ENCODE measurements around the gene DYSF. TPM values are rescaled to one million over a fixed set of nuclear protein-coding genes. Genes with fewer than 3 reads are reported as not detected.
A peak's percentile ranks its signal among the peaks of the same experiment; 100 is the strongest.

DYSF gene
- polyA plus RNA-seq, 4 donors: 0.67 to 5.0 (median 3.2) TPM

GRCh38 chr2:71465356-71465755 lies 12.0 kb downstream of the DYSF start:
- Histone ChIP-seq H3K9me3 (ENCODE audit: control insufficient read depth in 2 of 2, insufficient read depth in 1 of 2, low read depth in 1 of 2, low read length in 1 of 2) (peaks cover 0 to 15% of the 10 kb centered on the region in 2 donors), H3K4me3 (ENCODE audit: low read depth in 1 of 3, low read length in 3 of 3) (no peak overlapping the region), H3K27ac (ENCODE audit: low read depth in 1 of 3, low read length in 2 of 3) (no peak overlapping the region), H3K27me3 (ENCODE audit: control insufficient read depth in 3 of 3, insufficient read depth in 3 of 3, low read length in 3 of 3) (peaks cover 6 to 65% (median 8%) of the 10 kb centered on the region in 3 donors), H3K36me3 (ENCODE audit: control insufficient read depth in 3 of 3, insufficient read depth in 2 of 3, low read depth in 1 of 3, low read length in 3 of 3) (no peaks in the 10 kb centered on the region), H3K4me1 (ENCODE audit: control insufficient read depth in 3 of 3, insufficient read depth in 2 of 3, low read depth in 1 of 3, low read length in 2 of 3) (no peaks in the 10 kb centered on the region)
- DNase-seq (no peak), FAIRE-seq (no peak)
- 44 to 56% (median 53%) methylated on average over 11 of the region's 11 CpGs for WGBS, 3 donors

GRCh38 chr2:71465961-71466300 lies 12.6 kb downstream of the DYSF start:
- no peak for FAIRE-seq
- 11 to 14% (median 11%) methylated on average over 23 of the region's 23 CpGs for WGBS, 3 donors

GRCh38 chr2:71466301-71467179 lies 13.2 kb downstream of the DYSF start:
- Histone ChIP-seq H3K27me3 (ENCODE audit: control insufficient read depth in 3 of 3, insufficient read depth in 3 of 3, low read length in 3 of 3) (peaks cover 6 to 68% (median 8%) of the 10 kb centered on the region in 3 donors), H3K4me3 (ENCODE audit: low read depth in 1 of 3, low read length in 3 of 3) (peak overlapping the region; percentile 42 to 65 (median 43)), H3K27ac (ENCODE audit: low read depth in 1 of 3, low read length in 2 of 3) (peak overlapping the region in 1 of 3 donors; percentile 52), H3K4me1 (ENCODE audit: control insufficient read depth in 3 of 3, insufficient read depth in 2 of 3, low read depth in 1 of 3, low read length in 2 of 3) (no peaks in the 10 kb centered on the region), H3K9me3 (ENCODE audit: control insufficient read depth in 2 of 2, insufficient read depth in 1 of 2, low read depth in 1 of 2, low read length in 1 of 2) (peaks cover 0 to 15% of the 10 kb centered on the region in 2 donors), H3K36me3 (ENCODE audit: control insufficient read depth in 3 of 3, insufficient read depth in 2 of 3, low read depth in 1 of 3, low read length in 3 of 3) (no peaks in the 10 kb centered on the region)
- WGBS, 3 donors: 0 to 1% (median 1%) methylated on average over 63 to 78 of the region's 78 CpGs
- FAIRE-seq: no peak
- peak; percentile 18 to 50 for DNase-seq

More at GRCh38 chr2:71465961-71466300, 12.6 kb downstream of the DYSF start:
- H3K36me3 ChIP-seq (ENCODE audit: control insufficient read depth in 3 of 3, insufficient read depth in 2 of 3, low read depth in 1 of 3, low read length in 3 of 3): no peaks in the 10 kb centered on the region
- peaks cover 6 to 65% (median 8%) of the 10 kb centered on the region in 3 donors for H3K27me3 ChIP-seq (ENCODE audit: control insufficient read depth in 3 of 3, insufficient read depth in 3 of 3, low read length in 3 of 3)
- H3K9me3 ChIP-seq (ENCODE audit: control insufficient read depth in 2 of 2, insufficient read depth in 1 of 2, low read depth in 1 of 2, low read length in 1 of 2): peaks cover 0 to 15% of the 10 kb centered on the region in 2 donors
- H3K4me3 ChIP-seq (ENCODE audit: low read depth in 1 of 3, low read length in 3 of 3): peak overlapping the region in 1 of 3 donors; percentile 65
- no peak for DNase-seq
- H3K4me1 ChIP-seq (ENCODE audit: control insufficient read depth in 3 of 3, insufficient read depth in 2 of 3, low read depth in 1 of 3, low read length in 2 of 3): no peaks in the 10 kb centered on the region
- no peak overlapping the region for H3K27ac ChIP-seq (ENCODE audit: low read depth in 1 of 3, low read length in 2 of 3)

- DNase-seq (no peak), FAIRE-seq (no peak)
- 17 to 18% (median 17%) methylated on average over 7 of the region's 7 CpGs for WGBS, 3 donors
- H3K36me3 ChIP-seq (ENCODE audit: control insufficient read depth in 3 of 3, insufficient read depth in 2 of 3, low read depth in 1 of 3, low read length in 3 of 3): no peaks in the 10 kb centered on the region
- H3K4me1 ChIP-seq (ENCODE audit: control insufficient read depth in 3 of 3, insufficient read depth in 2 of 3, low read depth in 1 of 3, low read length in 2 of 3): no peaks in the 10 kb centered on the region
- H3K9me3 ChIP-seq (ENCODE audit: control insufficient read depth in 2 of 2, insufficient read depth in 1 of 2, low read depth in 1 of 2, low read length in 1 of 2): peaks cover 0 to 12% of the 10 kb centered on the region in 2 donors
- H3K27me3 ChIP-seq (ENCODE audit: control insufficient read depth in 3 of 3, insufficient read depth in 3 of 3, low read length in 3 of 3): peaks cover 6 to 69% (median 8%) of the 10 kb centered on the region in 3 donors
- no peak overlapping the region for H3K27ac ChIP-seq (ENCODE audit: low read depth in 1 of 3, low read length in 2 of 3)
- peak overlapping the region in 2 of 3 donors; percentile 43 to 65 for H3K4me3 ChIP-seq (ENCODE audit: low read depth in 1 of 3, low read length in 3 of 3)
Observed at GRCh38 chr2:71467180-71467815, 13.9 kb downstream of the DYSF start.

GRCh38 chr2:71468279-71469015 lies 15.1 kb downstream of the DYSF start:
- no peak for DNase-seq
- Histone ChIP-seq H3K4me1 (ENCODE audit: control insufficient read depth in 3 of 3, insufficient read depth in 2 of 3, low read depth in 1 of 3, low read length in 2 of 3) (no peaks in the 10 kb centered on the region), H3K27ac (ENCODE audit: low read depth in 1 of 3, low read length in 2 of 3) (no peak overlapping the region), H3K36me3 (ENCODE audit: control insufficient read depth in 3 of 3, insufficient read depth in 2 of 3, low read depth in 1 of 3, low read length in 3 of 3) (no peaks in the 10 kb centered on the region), H3K4me3 (ENCODE audit: low read depth in 1 of 3, low read length in 3 of 3) (no peak overlapping the region), H3K27me3 (ENCODE audit: control insufficient read depth in 3 of 3, insufficient read depth in 3 of 3, low read length in 3 of 3) (peaks cover 6 to 68% (median 8%) of the 10 kb centered on the region in 3 donors), H3K9me3 (ENCODE audit: control insufficient read depth in 2 of 2, insufficient read depth in 1 of 2, low read depth in 1 of 2, low read length in 1 of 2) (peaks cover 0 to under 1% of the 10 kb centered on the region in 2 donors)
- 58 to 72% (median 66%) methylated on average over 11 of the region's 11 CpGs for WGBS, 3 donors
- FAIRE-seq: no peak

- Histone ChIP-seq H3K27me3 (ENCODE audit: control insufficient read depth in 3 of 3, insufficient read depth in 3 of 3, low read length in 3 of 3) (peaks cover 5 to 57% (median 6%) of the 10 kb centered on the region in 3 donors), H3K9me3 (ENCODE audit: control insufficient read depth in 2 of 2, insufficient read depth in 1 of 2, low read depth in 1 of 2, low read length in 1 of 2) (no peaks in the 10 kb centered on the region), H3K27ac (ENCODE audit: low read depth in 1 of 3, low read length in 2 of 3) (no peak overlapping the region), H3K36me3 (ENCODE audit: control insufficient read depth in 3 of 3, insufficient read depth in 2 of 3, low read depth in 1 of 3, low read length in 3 of 3) (no peaks in the 10 kb centered on the region), H3K4me3 (ENCODE audit: low read depth in 1 of 3, low read length in 3 of 3) (no peak overlapping the region), H3K4me1 (ENCODE audit: control insufficient read depth in 3 of 3, insufficient read depth in 2 of 3, low read depth in 1 of 3, low read length in 2 of 3) (no peaks in the 10 kb centered on the region)
- FAIRE-seq (no peak), DNase-seq (no peak)
- WGBS, 3 donors: 62 to 71% (median 68%) methylated on average over 8 of the region's 8 CpGs
Observed at GRCh38 chr2:71469403-71470398, 16.3 kb downstream of the DYSF start.

- H3K9me3 ChIP-seq (ENCODE audit: control insufficient read depth in 2 of 2, insufficient read depth in 1 of 2, low read depth in 1 of 2, low read length in 1 of 2): no peaks in the 10 kb centered on the region
- 43 to 57% (median 54%) methylated on average over 1 of the region's 1 CpG for WGBS, 3 donors
Observed at GRCh38 chr2:71471276-71471675, 17.9 kb downstream of the DYSF start.

More at GRCh38 chr2:71471276-71471675, 17.9 kb downstream of the DYSF start:
- DNase-seq: no peak
- no peak overlapping the region for H3K27ac ChIP-seq (ENCODE audit: low read depth in 1 of 3, low read length in 2 of 3)
- FAIRE-seq: no peak
- no peak overlapping the region for H3K4me3 ChIP-seq (ENCODE audit: low read depth in 1 of 3, low read length in 3 of 3)
- H3K36me3 ChIP-seq (ENCODE audit: control insufficient read depth in 3 of 3, insufficient read depth in 2 of 3, low read depth in 1 of 3, low read length in 3 of 3): no peaks in the 10 kb centered on the region
- H3K4me1 ChIP-seq (ENCODE audit: control insufficient read depth in 3 of 3, insufficient read depth in 2 of 3, low read depth in 1 of 3, low read length in 2 of 3): no peaks in the 10 kb centered on the region
- peaks cover 0 to 41% (median 2%) of the 10 kb centered on the region in 3 donors for H3K27me3 ChIP-seq (ENCODE audit: control insufficient read depth in 3 of 3, insufficient read depth in 3 of 3, low read length in 3 of 3)
